SH-SY5Y (cell line): Measurements from ENCODE around the gene BACE2.

Source experiments
- GATA2 ChIP-seq: IDR thresholded peaks from 2 replicates; pipeline ENCODE4 v1.6.1; 2011; ENCODE audit warnings: mild to moderate bottlenecking, low read depth, low read length
- GATA3 ChIP-seq: IDR thresholded peaks from 2 replicates; pipeline ENCODE4 v1.6.1; 2011; ENCODE audit warnings: low read depth, mild to moderate bottlenecking, low read length, moderate library complexity

DNA sequence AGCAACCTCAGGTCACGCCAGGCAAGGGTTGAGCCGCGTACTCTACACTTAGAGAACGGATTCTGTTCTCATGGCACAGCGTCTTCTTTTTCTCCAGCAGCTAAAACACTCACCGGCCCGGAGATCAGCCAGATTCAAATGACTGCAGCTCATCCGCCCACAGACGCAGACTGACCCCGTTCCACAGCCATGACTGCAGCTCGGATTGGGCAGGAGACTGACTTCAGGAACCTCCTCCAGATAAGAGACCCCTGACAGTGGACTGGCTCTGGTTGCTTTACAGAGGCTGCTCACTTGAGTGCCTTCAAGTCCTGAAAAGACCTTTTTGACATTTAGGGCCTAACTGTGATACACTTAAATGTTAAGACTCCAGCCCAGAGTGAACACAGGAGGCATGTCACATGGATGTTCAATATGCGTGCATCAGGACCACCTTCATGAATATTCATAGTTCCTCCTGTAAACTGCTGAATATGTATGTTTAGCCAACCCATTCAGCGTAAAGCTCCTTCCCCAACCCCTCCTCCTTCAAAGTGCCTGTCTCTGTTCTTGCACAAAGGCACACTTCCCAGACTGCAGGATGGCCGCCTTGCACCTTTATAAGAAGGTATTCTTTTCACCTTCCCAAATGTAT lies 42.6 kb downstream of the BACE2 start:
- TF ChIP-seq GATA2: no peak
- TF ChIP-seq GATA3: no peak
